Keratinocyte (primary cell): Measurements from ENCODE around the gene DPF3.

ENCODE experiments used
- EZH2 ChIP-seq: IDR thresholded peaks from one replicate; pipeline ENCODE4 v1.6.1; 2012; ENCODE audit warnings: inconsistent platforms, mild to moderate bottlenecking, low read length, moderate library complexity
- TF ChIP-seq, protein P1 (sequence below), 3 experiments: IDR thresholded peaks in 1 of 3; conservative IDR thresholded peaks in 1 of 3; optimal IDR thresholded peaks in 1 of 3; 2 replicates in 2 of 3; 3 replicates in 1 of 3; pipeline versions ENCODE3 to v1.5.1; 2011; ENCODE audit warnings: low read length in 3 of 3, mild to moderate bottlenecking in 3 of 3, moderate library complexity in 2 of 3, control low read depth in 1 of 3, inconsistent platforms in 1 of 3; ENCODE audit not compliant: insufficient read depth in 2 of 3; ENCODE audit errors: extremely low read depth in 1 of 3

DNA sequence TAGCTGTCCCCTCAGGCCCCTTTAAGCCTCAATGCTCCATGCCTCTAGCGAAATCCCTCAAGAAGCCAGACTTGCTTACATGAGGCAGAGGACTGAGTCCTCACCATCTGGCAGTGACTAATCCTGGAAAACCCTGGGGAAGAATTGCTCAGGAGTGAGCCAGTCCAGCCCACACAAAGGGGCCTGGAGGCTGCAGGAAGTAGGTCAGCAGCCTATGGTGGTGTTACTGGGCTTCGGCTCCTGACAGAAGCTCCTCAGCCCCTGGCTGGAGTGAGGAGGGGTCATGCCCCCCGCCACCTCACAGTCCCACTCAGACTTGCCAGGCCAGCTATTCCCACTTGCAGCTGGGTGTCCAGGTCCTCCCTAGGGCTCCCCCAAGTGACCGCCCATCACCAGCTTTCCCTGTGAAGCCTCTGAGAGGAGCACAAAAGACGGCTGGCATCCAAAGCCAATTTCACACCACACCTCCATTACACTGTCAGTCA lies 250.5 kb downstream of the DPF3 start:
- TF ChIP-seq EZH2: no peak
- TF ChIP-seq, protein P1, sequence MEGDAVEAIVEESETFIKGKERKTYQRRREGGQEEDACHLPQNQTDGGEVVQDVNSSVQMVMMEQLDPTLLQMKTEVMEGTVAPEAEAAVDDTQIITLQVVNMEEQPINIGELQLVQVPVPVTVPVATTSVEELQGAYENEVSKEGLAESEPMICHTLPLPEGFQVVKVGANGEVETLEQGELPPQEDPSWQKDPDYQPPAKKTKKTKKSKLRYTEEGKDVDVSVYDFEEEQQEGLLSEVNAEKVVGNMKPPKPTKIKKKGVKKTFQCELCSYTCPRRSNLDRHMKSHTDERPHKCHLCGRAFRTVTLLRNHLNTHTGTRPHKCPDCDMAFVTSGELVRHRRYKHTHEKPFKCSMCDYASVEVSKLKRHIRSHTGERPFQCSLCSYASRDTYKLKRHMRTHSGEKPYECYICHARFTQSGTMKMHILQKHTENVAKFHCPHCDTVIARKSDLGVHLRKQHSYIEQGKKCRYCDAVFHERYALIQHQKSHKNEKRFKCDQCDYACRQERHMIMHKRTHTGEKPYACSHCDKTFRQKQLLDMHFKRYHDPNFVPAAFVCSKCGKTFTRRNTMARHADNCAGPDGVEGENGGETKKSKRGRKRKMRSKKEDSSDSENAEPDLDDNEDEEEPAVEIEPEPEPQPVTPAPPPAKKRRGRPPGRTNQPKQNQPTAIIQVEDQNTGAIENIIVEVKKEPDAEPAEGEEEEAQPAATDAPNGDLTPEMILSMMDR (optimal IDR thresholded peaks at IDR 0.05 in 1 of 3, IDR thresholded peaks at IDR 0.05 in 1 of 3, conservative IDR thresholded peaks at IDR 0.05 in 1 of 3; ENCODE audit: extremely low read depth in 1 of 3, insufficient read depth in 2 of 3, low read length in 3 of 3): peak in 1 of 3 experiments; percentile 7
